Dermis blood vessel endothelial cell (primary cell): ENCODE results near the gene RASAL2. TPM values are rescaled to one million over a fixed set of nuclear protein-coding genes. Genes with fewer than 3 reads are reported as not detected.
"Not testable (repeated sequence)": the region's sequence is repeated elsewhere in the genome, so short reads cannot be mapped to it uniquely, and the experiment has no call there.

Experiments used
- DNase-seq: peaks from one replicate; pipeline ENCODE4 v3.0.0; 2010
- total RNA-seq: library from RNA; depleted of rRNA; stranded (reverse); fragments of >200 nt; gene quantifications from 2 replicates; pipeline ENCODE4 v1.2.3, GENCODE V29; 2014

RASAL2 gene
- total RNA-seq, 1 donor from 2014 or later, result 32.2 TPM

GRCh38 chr1:178071811-178072210, 22.1 kb upstream of the RASAL2 start:
- DNase-seq, result no peak

GRCh38 chr1:178072326-178072725, 21.6 kb upstream of the RASAL2 start:
- DNase-seq, result no peak

- DNase-seq, result no peak
Measured at GRCh38 chr1:178075333-178075732, 18.6 kb upstream of the RASAL2 start.

GRCh38 chr1:178076607-178077006, 17.3 kb upstream of the RASAL2 start:
- no peak for DNase-seq

GRCh38 chr1:178077917-178078316, 16.0 kb upstream of the RASAL2 start:
- no peak for DNase-seq

- DNase-seq, result no peak
Measured at GRCh38 chr1:178086294-178086693, 7.6 kb upstream of the RASAL2 start.

- DNase-seq, result no peak
Measured at GRCh38 chr1:178086766-178087165, 7.1 kb upstream of the RASAL2 start.

GRCh38 chr1:178088651-178089050, 5.3 kb upstream of the RASAL2 start:
- no peak for DNase-seq

GRCh38 chr1:178091454-178091853, 2.5 kb upstream of the RASAL2 start:
- not testable (repeated sequence) for DNase-seq

- no peak for DNase-seq
Measured at GRCh38 chr1:178091986-178092745, 1.7 kb upstream of the RASAL2 start.

GRCh38 chr1:178092878-178093493, 918 bp upstream of the RASAL2 start:
- DNase-seq, result no peak

GRCh38 chr1:178093494-178093950, 382 bp upstream of the RASAL2 start:
- peak; percentile 98 for DNase-seq

GRCh38 chr1:178094739-178095645, 1.1 kb downstream of the RASAL2 start:
- peak; percentile 46 for DNase-seq

- DNase-seq, result peak; percentile 13
Measured at GRCh38 chr1:178096421-178096820, 2.5 kb downstream of the RASAL2 start.

- DNase-seq, result peak; percentile 46
Measured at GRCh38 chr1:178098262-178098661, 4.4 kb downstream of the RASAL2 start.

- peak; percentile 15 for DNase-seq
Measured at GRCh38 chr1:178101266-178101630, 7.3 kb downstream of the RASAL2 start.

- DNase-seq, result peak; percentile 81
Measured at GRCh38 chr1:178101654-178102053, 7.8 kb downstream of the RASAL2 start.

GRCh38 chr1:178102218-178102617, 8.3 kb downstream of the RASAL2 start:
- DNase-seq, result no peak

- no peak for DNase-seq
Measured at GRCh38 chr1:178107823-178108222, 13.9 kb downstream of the RASAL2 start.

GRCh38 chr1:178109348-178110143, 15.6 kb downstream of the RASAL2 start:
- DNase-seq, result no peak

GRCh38 chr1:178115260-178115659, 21.4 kb downstream of the RASAL2 start:
- no peak for DNase-seq

GRCh38 chr1:178118524-178118923, 24.6 kb downstream of the RASAL2 start:
- DNase-seq, result no peak
